Mucosa of rectum (tissue), 2 donors: Measurements from ENCODE around the gene IGLL5.

Source experiments
- H3K27ac ChIP-seq, 2 donors: one replicate each; pipeline ENCODE4 v1.7.0; 2013; ENCODE audit warnings: inconsistent platforms in 2 of 2, low read depth in 2 of 2, low read length in 2 of 2
- H3K27me3 ChIP-seq, 2 donors: one replicate each; pipeline ENCODE4 v1.7.0; 2013; ENCODE audit warnings: low read length in 2 of 2; ENCODE audit not compliant: control insufficient read depth in 2 of 2, insufficient read depth in 2 of 2
- H3K36me3 ChIP-seq, 2 donors: one replicate each; pipeline ENCODE4 v1.7.0; 2013; ENCODE audit warnings: low read length in 2 of 2; ENCODE audit not compliant: control insufficient read depth in 2 of 2, insufficient read depth in 2 of 2
- H3K4me1 ChIP-seq, 2 donors: one replicate each; pipeline ENCODE4 v1.7.0; 2013; ENCODE audit warnings: low read length in 2 of 2, mild to moderate bottlenecking in 1 of 2; ENCODE audit not compliant: control insufficient read depth in 2 of 2, insufficient read depth in 2 of 2
- H3K4me3 ChIP-seq, 2 donors: one replicate each; pipeline ENCODE4 v1.7.0; 2013; ENCODE audit warnings: low read length in 2 of 2
- H3K9ac ChIP-seq, 2 donors: one replicate each; pipeline ENCODE4 v1.7.0; 2013; ENCODE audit warnings: low read length in 2 of 2, low read depth in 1 of 2, mild to moderate bottlenecking in 1 of 2
- H3K9me3 ChIP-seq, 2 donors: one replicate each; pipeline ENCODE4 v1.7.0; 2013; ENCODE audit warnings: low read length in 2 of 2; ENCODE audit not compliant: control insufficient read depth in 2 of 2
- donor health status: healthy.
- donor health status: Normal muscosa, but diverticular disease.

Gene IGLL5

GRCh38 chr22:22849640-22850610, 37.7 kb upstream of the IGLL5 start:
- Histone ChIP-seq H3K27me3 (no peaks in the 10 kb centered on the region), H3K9me3 (no peaks in the 10 kb centered on the region), H3K9ac (no peak overlapping the region), H3K27ac (no peak overlapping the region), H3K36me3 (no peaks in the 10 kb centered on the region), H3K4me3 (no peak overlapping the region), H3K4me1 (no peaks in the 10 kb centered on the region)

- Histone ChIP-seq H3K4me1 (no peaks in the 10 kb centered on the region), H3K27me3 (no peaks in the 10 kb centered on the region), H3K9me3 (no peaks in the 10 kb centered on the region), H3K36me3 (no peaks in the 10 kb centered on the region), H3K4me3 (no peak overlapping the region), H3K27ac (no peak overlapping the region), H3K9ac (no peak overlapping the region)
Observed at GRCh38 chr22:22851969-22852368, 35.6 kb upstream of the IGLL5 start.

GRCh38 chr22:22853713-22854112, 33.9 kb upstream of the IGLL5 start:
- H3K4me1 ChIP-seq, result no peaks in the 10 kb centered on the region
- no peaks in the 10 kb centered on the region for H3K27me3 ChIP-seq
- H3K9me3 ChIP-seq, result no peaks in the 10 kb centered on the region
- no peak overlapping the region for H3K9ac ChIP-seq
- no peak overlapping the region for H3K27ac ChIP-seq
- H3K36me3 ChIP-seq, result no peaks in the 10 kb centered on the region
- no peak overlapping the region for H3K4me3 ChIP-seq

- Histone ChIP-seq H3K27me3 (no peaks in the 10 kb centered on the region), H3K36me3 (no peaks in the 10 kb centered on the region), H3K9me3 (no peaks in the 10 kb centered on the region), H3K27ac (no peak overlapping the region), H3K4me1 (no peaks in the 10 kb centered on the region), H3K9ac (no peak overlapping the region), H3K4me3 (no peak overlapping the region)
Observed at GRCh38 chr22:22854466-22854865, 33.1 kb upstream of the IGLL5 start.

GRCh38 chr22:22855085-22855484, 32.5 kb upstream of the IGLL5 start:
- Histone ChIP-seq H3K4me3 (no peak overlapping the region), H3K9ac (no peak overlapping the region), H3K36me3 (no peaks in the 10 kb centered on the region), H3K27ac (no peak overlapping the region), H3K9me3 (no peaks in the 10 kb centered on the region), H3K27me3 (no peaks in the 10 kb centered on the region), H3K4me1 (no peaks in the 10 kb centered on the region)

GRCh38 chr22:22855617-22856308, 31.9 kb upstream of the IGLL5 start:
- Histone ChIP-seq H3K27me3 (no peaks in the 10 kb centered on the region), H3K9ac (no peak overlapping the region), H3K9me3 (no peaks in the 10 kb centered on the region), H3K27ac (no peak overlapping the region), H3K4me3 (no peak overlapping the region), H3K4me1 (no peaks in the 10 kb centered on the region), H3K36me3 (no peaks in the 10 kb centered on the region)

GRCh38 chr22:22856364-22856763, 31.3 kb upstream of the IGLL5 start:
- Histone ChIP-seq H3K36me3 (no peaks in the 10 kb centered on the region), H3K27ac (no peak overlapping the region), H3K27me3 (no peaks in the 10 kb centered on the region), H3K9ac (no peak overlapping the region), H3K4me1 (no peaks in the 10 kb centered on the region), H3K9me3 (no peaks in the 10 kb centered on the region), H3K4me3 (no peak overlapping the region)

- H3K4me3 ChIP-seq, result no peak overlapping the region
- no peaks in the 10 kb centered on the region for H3K4me1 ChIP-seq
- H3K9ac ChIP-seq, result no peak overlapping the region
- H3K27ac ChIP-seq, result no peak overlapping the region
- H3K9me3 ChIP-seq, result no peaks in the 10 kb centered on the region
- H3K27me3 ChIP-seq, result no peaks in the 10 kb centered on the region
- no peaks in the 10 kb centered on the region for H3K36me3 ChIP-seq
Observed at GRCh38 chr22:22856885-22857606, 30.6 kb upstream of the IGLL5 start.

- no peaks in the 10 kb centered on the region for H3K36me3 ChIP-seq
- H3K4me3 ChIP-seq, result no peak overlapping the region
- H3K27me3 ChIP-seq, result no peaks in the 10 kb centered on the region
- no peak overlapping the region for H3K27ac ChIP-seq
- H3K9ac ChIP-seq, result no peak overlapping the region
- H3K4me1 ChIP-seq, result no peaks in the 10 kb centered on the region
- no peaks in the 10 kb centered on the region for H3K9me3 ChIP-seq
Observed at GRCh38 chr22:22857607-22858558, 29.7 kb upstream of the IGLL5 start.
